HK-2 (cell line): ENCODE measurements around the gene SNAPC1.
"Not testable (repeated sequence)": the region's sequence is repeated elsewhere in the genome, so short reads cannot be mapped to it uniquely, and the experiment has no call there.

ENCODE experiments used
- DNase-seq: peaks from one replicate; pipeline ENCODE4 v3.0.0-alpha.2; 2018; ENCODE audit not compliant: unreplicated experiment

SNAPC1 gene

GRCh38 chr14:61761959-61762786 is at the start of gene SNAPC1:
Gene SNAPC1 (plus strand): TSS chr14:61762420. CDS start chr14:61762461, 41 bp downstream.
- peak; percentile 96 for DNase-seq

GRCh38 chr14:61713724-61714437 is 48.3 kb upstream of the SNAPC1 start:
- DNase-seq = no peak

GRCh38 chr14:61716956-61717355 is 45.3 kb upstream of the SNAPC1 start:
- DNase-seq = no peak

- DNase-seq = no peak
Measured at GRCh38 chr14:61718039-61718438, 44.2 kb upstream of the SNAPC1 start.

GRCh38 chr14:61719344-61720293 is 42.6 kb upstream of the SNAPC1 start:
- DNase-seq = no peak

- no peak for DNase-seq
Measured at GRCh38 chr14:61720294-61720661, 41.9 kb upstream of the SNAPC1 start.

GRCh38 chr14:61720741-61721140 is 41.5 kb upstream of the SNAPC1 start:
- DNase-seq = no peak

- no peak for DNase-seq
Measured at GRCh38 chr14:61724133-61724532, 38.1 kb upstream of the SNAPC1 start.

- no peak for DNase-seq
Measured at GRCh38 chr14:61726778-61727658, 35.2 kb upstream of the SNAPC1 start.

- no peak for DNase-seq
Measured at GRCh38 chr14:61730756-61731373, 31.4 kb upstream of the SNAPC1 start.

GRCh38 chr14:61733972-61734371 is 28.2 kb upstream of the SNAPC1 start:
- DNase-seq = no peak

- DNase-seq = no peak
Measured at GRCh38 chr14:61736751-61737150, 25.5 kb upstream of the SNAPC1 start.

- DNase-seq = no peak
Measured at GRCh38 chr14:61737915-61738314, 24.3 kb upstream of the SNAPC1 start.

- no peak for DNase-seq
Measured at GRCh38 chr14:61739133-61739532, 23.1 kb upstream of the SNAPC1 start.

GRCh38 chr14:61742371-61742770 is 19.8 kb upstream of the SNAPC1 start:
- DNase-seq = no peak

- no peak for DNase-seq
Measured at GRCh38 chr14:61744238-61744637, 18.0 kb upstream of the SNAPC1 start.

GRCh38 chr14:61746346-61746745 is 15.9 kb upstream of the SNAPC1 start:
- not testable (repeated sequence) for DNase-seq

GRCh38 chr14:61746881-61747280 is 15.3 kb upstream of the SNAPC1 start:
- no peak for DNase-seq

GRCh38 chr14:61747342-61747741 is 14.9 kb upstream of the SNAPC1 start:
- DNase-seq = no peak

GRCh38 chr14:61749264-61749663 is 13.0 kb upstream of the SNAPC1 start:
- no peak for DNase-seq

GRCh38 chr14:61749867-61750266 is 12.4 kb upstream of the SNAPC1 start:
- no peak for DNase-seq
